K562 (cell line): Measurements from ENCODE around the gene SIGLEC14. TPM values are rescaled to one million over a fixed set of nuclear protein-coding genes. Genes with fewer than 3 reads are reported as not detected.
A peak's percentile ranks its signal among the peaks of the same experiment; 100 is the strongest.

Source experiments
- BACH1 ChIP-seq: fragments of 200-800 bp; sonication (Bioruptor generic); IDR thresholded peaks from 2 replicates; pipeline ENCODE4 v1.6.1; 2016; ENCODE audit warnings: missing genetic modification characterization, missing compliant biosample characterization
- CHD1 ChIP-seq: fragments of 200-600 bp; sonication (generic); IDR thresholded peaks from one replicate; pipeline ENCODE4 v1.6.1; 2012; ENCODE audit warnings: mild to moderate bottlenecking, moderate library complexity, low read length, inconsistent platforms
- CTBP1 ChIP-seq: fragments of 450-650 bp; IDR thresholded peaks from 2 replicates; pipeline ENCODE4 v1.6.1; 2016; ENCODE audit warnings: borderline replicate concordance
- HNRNPK ChIP-seq: fragments of 200-400 bp; formaldehyde crosslinking; IDR thresholded peaks from one replicate; pipeline ENCODE4 v1.6.1; 2018; ENCODE audit warnings: mild to moderate bottlenecking, low read depth, low read length; ENCODE audit not compliant: poor library complexity, severe bottlenecking
- MCM3 ChIP-seq: fragments of 450-650 bp; IDR thresholded peaks from 2 replicates; pipeline ENCODE4 v1.6.1; 2016
- MYC ChIP-seq, 2 experiments: fragments of 250-450 bp in 1 of 2; sonication (Bioruptor Pico) in 1 of 2; IDR thresholded peaks; 2 replicates each; pipeline versions ENCODE4 v1.5.1 to v1.6.1; 2012 to 2021; ENCODE audit warnings: low read depth in 2 of 2, borderline replicate concordance in 1 of 2, improper control_type of control experiment in 1 of 2, low read length in 1 of 2, mild to moderate bottlenecking in 1 of 2, moderate library complexity in 1 of 2
- NEUROD1 ChIP-seq: fragments of 150-350 bp; IDR thresholded peaks from 2 replicates; pipeline ENCODE4 v1.6.1; 2014; ENCODE audit warnings: borderline replicate concordance, low read length, low read depth; ENCODE audit not compliant: partially characterized antibody
- NR2C1 ChIP-seq, 2 experiments: fragments of 450-650 bp; IDR thresholded peaks; 2 replicates each; pipeline ENCODE4 v1.6.1; 2017; ENCODE audit warnings: mild to moderate bottlenecking in 2 of 2, antibody characterized with exemption in 1 of 2, inconsistent platforms in 1 of 2, missing compliant biosample characterization in 1 of 2, missing genetic modification characterization in 1 of 2
- PHF20 ChIP-seq: fragments of 450-650 bp; IDR thresholded peaks from 2 replicates; pipeline ENCODE4 v1.6.1; 2018; ENCODE audit not compliant: partially characterized antibody
- POLR2G ChIP-seq: fragments of 200-400 bp; formaldehyde crosslinking; IDR thresholded peaks from 2 replicates; pipeline ENCODE4 v1.6.1; 2017; ENCODE audit warnings: low read depth, mild to moderate bottlenecking, antibody characterized with exemption, low read length, moderate library complexity
- PTBP1 ChIP-seq: fragments of 200-400 bp; formaldehyde crosslinking; IDR thresholded peaks from 2 replicates; pipeline ENCODE4 v1.6.1; 2017; ENCODE audit warnings: low read depth, low read length
- PTRF ChIP-seq: fragments of 450-650 bp; IDR thresholded peaks from 2 replicates; pipeline ENCODE4 v1.6.1; 2016; ENCODE audit warnings: mild to moderate bottlenecking, missing genetic modification characterization, missing compliant biosample characterization
- RB1 ChIP-seq: fragments of 450-650 bp; IDR thresholded peaks from 2 replicates; pipeline ENCODE4 v1.6.1; 2017; ENCODE audit warnings: low read depth, mild to moderate bottlenecking
- SAFB ChIP-seq: fragments of 200-400 bp; formaldehyde crosslinking; IDR thresholded peaks from 2 replicates; pipeline ENCODE4 v1.6.1; 2017; ENCODE audit warnings: low read depth, low read length, borderline replicate concordance
- STAT5B ChIP-seq: fragments of 250-450 bp; sonication (Bioruptor Pico); IDR thresholded peaks from 2 replicates; pipeline ENCODE4 v1.8.0; 2021; ENCODE audit warnings: mild to moderate bottlenecking, inconsistent platforms
- XRCC5 ChIP-seq: fragments of 200-400 bp; formaldehyde crosslinking; IDR thresholded peaks from 2 replicates; pipeline ENCODE4 v1.6.1; 2017; ENCODE audit warnings: low read depth, mild to moderate bottlenecking, low read length
- ZNF274 ChIP-seq: IDR thresholded peaks from 2 replicates; pipeline ENCODE4 v1.6.1; 2011; ENCODE audit warnings: low read depth, mild to moderate bottlenecking, low read length, moderate library complexity, borderline replicate concordance
- ZNF57 ChIP-seq: fragments of 450-650 bp; formaldehyde crosslinking; IDR thresholded peaks from 2 replicates; pipeline ENCODE4 v1.4.0; 2020; ENCODE audit warnings: mild to moderate bottlenecking, moderate library complexity
- polyA plus RNA-seq, 8 experiments: library from polyadenylated mRNA; depleted of rRNA in 4 of 8; stranded (reverse) in 5 of 8; unstranded in 3 of 8; fragments of >200 nt; fragmentation: Nextera tagmentation in 2 of 8; fragmentation: Illumina TruSeq in 1 of 8; extraction: Ambion mirVana in 2 of 8; extraction: Trizol in 1 of 8; gene quantifications; 2 replicates each; pipeline versions ENCODE4 v1.2.1 to v1.2.3, GENCODE V29; 2011 to 2014; ENCODE audit warnings: inconsistent platforms in 1 of 8, missing spikeins in 1 of 8
- total RNA-seq, 7 experiments: library from RNA; depleted of rRNA in 6 of 7; stranded (reverse); fragments of >200 nt in 6 of 7; fragmentation: Illumina TruSeq in 2 of 7; extraction: Trizol in 2 of 7; gene quantifications; 2 replicates each; pipeline versions ENCODE4 v1.2.1 to v1.2.3, GENCODE V29; 2011 to 2021; ENCODE audit warnings: low replicate concordance in 1 of 7
- TF ChIP-seq, protein P1 (sequence below): sonication (generic); IDR thresholded peaks from 2 replicates; pipeline ENCODE4 v1.6.1; 2016
- TF ChIP-seq, protein P2 (sequence below), 2 experiments: fragments of 150-350 bp in 1 of 2; IDR thresholded peaks; 2 replicates each; pipeline ENCODE4 v1.6.1; 2012 to 2016; ENCODE audit warnings: low read depth in 2 of 2, low read length in 2 of 2, mild to moderate bottlenecking in 1 of 2, moderate library complexity in 1 of 2
- TF ChIP-seq, protein P3 (sequence below): sonication (generic); formaldehyde crosslinking; IDR thresholded peaks from 2 replicates; pipeline ENCODE4 v1.8.1; 2022; ENCODE audit warnings: missing genetic modification reagents

Gene SIGLEC14
- total and polyA plus RNA-seq, 9 of the 15 experiments (the other 6 are each of a cell fraction or from before 2014, with no cell fraction given), result not detected

DNA sequence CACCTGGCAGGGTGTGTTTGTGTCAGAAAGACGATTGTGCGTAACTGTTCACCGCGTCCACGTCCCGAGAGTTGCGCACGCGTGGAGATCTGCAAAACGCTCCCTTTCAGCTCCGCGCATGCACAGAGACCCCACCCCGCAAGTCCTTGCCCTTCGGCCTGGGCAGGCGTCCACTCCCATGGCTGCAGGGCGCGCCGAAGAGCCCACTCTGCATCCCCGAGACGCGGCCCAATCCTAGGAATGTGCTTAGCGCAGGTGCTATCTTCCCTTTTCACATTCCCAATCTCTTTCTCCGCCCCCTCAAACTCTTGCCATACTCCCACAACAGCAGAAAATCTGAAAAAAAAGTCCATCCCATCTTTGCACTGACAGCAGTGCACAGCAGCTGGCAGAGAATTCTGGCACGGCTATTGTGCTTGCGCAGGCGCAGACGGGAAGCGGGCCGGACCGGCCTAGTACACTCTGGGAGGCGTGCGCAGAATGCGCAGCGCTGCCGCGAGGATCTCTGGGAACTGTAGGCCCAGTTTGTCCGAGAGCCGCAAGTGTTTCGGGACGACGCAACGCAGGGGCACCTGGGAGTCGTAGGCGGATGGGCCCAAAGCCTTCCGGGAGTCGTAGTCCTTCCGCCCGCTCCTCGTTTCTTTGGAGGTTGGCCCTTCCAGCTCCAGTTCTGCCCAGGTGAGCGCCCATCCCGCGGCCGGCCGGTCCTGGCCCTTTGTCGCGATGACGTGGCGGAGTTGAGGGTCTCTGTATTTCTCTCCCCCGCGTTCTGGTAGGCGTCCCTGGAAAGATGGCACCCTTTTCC, 52.5 kb downstream of the SIGLEC14 start (continued):
- no peak for TF ChIP-seq ZNF57 (CRISPR knock-in tag)
- TF ChIP-seq STAT5B (CRISPR knock-in tag), result no peak
- TF ChIP-seq CHD1, result no peak
- TF ChIP-seq, protein P1, sequence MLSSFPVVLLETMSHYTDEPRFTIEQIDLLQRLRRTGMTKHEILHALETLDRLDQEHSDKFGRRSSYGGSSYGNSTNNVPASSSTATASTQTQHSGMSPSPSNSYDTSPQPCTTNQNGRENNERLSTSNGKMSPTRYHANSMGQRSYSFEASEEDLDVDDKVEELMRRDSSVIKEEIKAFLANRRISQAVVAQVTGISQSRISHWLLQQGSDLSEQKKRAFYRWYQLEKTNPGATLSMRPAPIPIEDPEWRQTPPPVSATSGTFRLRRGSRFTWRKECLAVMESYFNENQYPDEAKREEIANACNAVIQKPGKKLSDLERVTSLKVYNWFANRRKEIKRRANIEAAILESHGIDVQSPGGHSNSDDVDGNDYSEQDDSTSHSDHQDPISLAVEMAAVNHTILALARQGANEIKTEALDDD, result no peak
- peak; percentile 53 for TF ChIP-seq CTBP1
- TF ChIP-seq NEUROD1, result no peak
- no peak for TF ChIP-seq HNRNPK
- TF ChIP-seq PHF20, result no peak
- TF ChIP-seq, protein P2, sequence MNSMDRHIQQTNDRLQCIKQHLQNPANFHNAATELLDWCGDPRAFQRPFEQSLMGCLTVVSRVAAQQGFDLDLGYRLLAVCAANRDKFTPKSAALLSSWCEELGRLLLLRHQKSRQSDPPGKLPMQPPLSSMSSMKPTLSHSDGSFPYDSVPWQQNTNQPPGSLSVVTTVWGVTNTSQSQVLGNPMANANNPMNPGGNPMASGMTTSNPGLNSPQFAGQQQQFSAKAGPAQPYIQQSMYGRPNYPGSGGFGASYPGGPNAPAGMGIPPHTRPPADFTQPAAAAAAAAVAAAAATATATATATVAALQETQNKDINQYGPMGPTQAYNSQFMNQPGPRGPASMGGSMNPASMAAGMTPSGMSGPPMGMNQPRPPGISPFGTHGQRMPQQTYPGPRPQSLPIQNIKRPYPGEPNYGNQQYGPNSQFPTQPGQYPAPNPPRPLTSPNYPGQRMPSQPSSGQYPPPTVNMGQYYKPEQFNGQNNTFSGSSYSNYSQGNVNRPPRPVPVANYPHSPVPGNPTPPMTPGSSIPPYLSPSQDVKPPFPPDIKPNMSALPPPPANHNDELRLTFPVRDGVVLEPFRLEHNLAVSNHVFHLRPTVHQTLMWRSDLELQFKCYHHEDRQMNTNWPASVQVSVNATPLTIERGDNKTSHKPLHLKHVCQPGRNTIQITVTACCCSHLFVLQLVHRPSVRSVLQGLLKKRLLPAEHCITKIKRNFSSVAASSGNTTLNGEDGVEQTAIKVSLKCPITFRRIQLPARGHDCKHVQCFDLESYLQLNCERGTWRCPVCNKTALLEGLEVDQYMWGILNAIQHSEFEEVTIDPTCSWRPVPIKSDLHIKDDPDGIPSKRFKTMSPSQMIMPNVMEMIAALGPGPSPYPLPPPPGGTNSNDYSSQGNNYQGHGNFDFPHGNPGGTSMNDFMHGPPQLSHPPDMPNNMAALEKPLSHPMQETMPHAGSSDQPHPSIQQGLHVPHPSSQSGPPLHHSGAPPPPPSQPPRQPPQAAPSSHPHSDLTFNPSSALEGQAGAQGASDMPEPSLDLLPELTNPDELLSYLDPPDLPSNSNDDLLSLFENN (IDR thresholded peaks at IDR 0.05; ENCODE audit: low read depth in 2 of 2, low read length in 2 of 2), result no peak
- TF ChIP-seq ZNF274, result no peak
- peak; percentile 78 for TF ChIP-seq POLR2G
- TF ChIP-seq PTBP1, result no peak
- TF ChIP-seq SAFB, result no peak
- peak; percentile 56; the same call in 1 of the 2 replicates for TF ChIP-seq MYC (IDR thresholded peaks at IDR 0.05; ENCODE audit: low read depth, low read length)
- TF ChIP-seq MYC (CRISPR knock-in tag; IDR thresholded peaks at IDR 0.05; ENCODE audit: borderline replicate concordance, low read depth), result no peak
- peak; percentile 32; the same call in 1 of the 2 replicates for TF ChIP-seq NR2C1 (IDR thresholded peaks at IDR 0.05)
- peak; percentile 64; the same call in 1 of the 2 replicates for TF ChIP-seq NR2C1 (tag; IDR thresholded peaks at IDR 0.05)
- no peak for TF ChIP-seq MCM3
- TF ChIP-seq, protein P3, sequence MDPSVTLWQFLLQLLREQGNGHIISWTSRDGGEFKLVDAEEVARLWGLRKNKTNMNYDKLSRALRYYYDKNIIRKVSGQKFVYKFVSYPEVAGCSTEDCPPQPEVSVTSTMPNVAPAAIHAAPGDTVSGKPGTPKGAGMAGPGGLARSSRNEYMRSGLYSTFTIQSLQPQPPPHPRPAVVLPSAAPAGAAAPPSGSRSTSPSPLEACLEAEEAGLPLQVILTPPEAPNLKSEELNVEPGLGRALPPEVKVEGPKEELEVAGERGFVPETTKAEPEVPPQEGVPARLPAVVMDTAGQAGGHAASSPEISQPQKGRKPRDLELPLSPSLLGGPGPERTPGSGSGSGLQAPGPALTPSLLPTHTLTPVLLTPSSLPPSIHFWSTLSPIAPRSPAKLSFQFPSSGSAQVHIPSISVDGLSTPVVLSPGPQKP (CRISPR knock-in tag), result no peak
- TF ChIP-seq BACH1 (tag), result peak; percentile 81; the same call in 1 of the 2 replicates
- TF ChIP-seq PTRF (tag), result no peak
- TF ChIP-seq XRCC5, result peak; percentile 61; the same call in 1 of the 2 replicates
- TF ChIP-seq RB1, result 0 out of 2 replicates have a peak, but pooled peaks have one; percentile 38
